ENCODE results near the gene OR7A17.

DNA sequence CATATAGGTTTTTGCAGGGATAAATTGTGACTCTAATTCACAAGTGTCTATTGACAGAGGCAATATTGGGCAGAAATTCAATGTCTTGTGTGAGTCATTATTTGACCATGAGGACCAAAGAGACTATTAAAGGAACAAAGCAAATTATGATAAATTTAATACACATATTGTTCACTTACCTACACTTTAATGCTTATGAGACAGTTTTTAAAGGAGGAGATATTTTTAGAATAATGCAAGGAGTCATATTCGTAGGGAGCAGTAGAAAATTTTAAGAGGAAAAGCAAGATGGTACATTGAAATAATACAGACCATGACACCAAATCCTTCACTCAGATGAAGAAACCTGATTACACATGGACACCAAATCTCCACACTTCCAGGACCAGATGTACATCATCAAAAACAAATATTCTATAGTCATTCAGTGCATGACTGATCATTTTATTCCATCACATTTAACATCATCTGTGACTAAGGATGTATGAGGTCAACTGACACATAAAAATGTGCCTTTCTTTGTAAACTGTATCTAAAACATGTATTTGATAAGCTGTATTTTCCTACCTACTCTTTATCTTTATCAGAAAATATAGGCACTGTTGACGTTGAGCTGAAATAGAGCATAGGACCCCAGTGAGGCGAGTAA lies 4.2 kb upstream of the OR7A17 start:
- TF ChIP-seq, protein P1, sequence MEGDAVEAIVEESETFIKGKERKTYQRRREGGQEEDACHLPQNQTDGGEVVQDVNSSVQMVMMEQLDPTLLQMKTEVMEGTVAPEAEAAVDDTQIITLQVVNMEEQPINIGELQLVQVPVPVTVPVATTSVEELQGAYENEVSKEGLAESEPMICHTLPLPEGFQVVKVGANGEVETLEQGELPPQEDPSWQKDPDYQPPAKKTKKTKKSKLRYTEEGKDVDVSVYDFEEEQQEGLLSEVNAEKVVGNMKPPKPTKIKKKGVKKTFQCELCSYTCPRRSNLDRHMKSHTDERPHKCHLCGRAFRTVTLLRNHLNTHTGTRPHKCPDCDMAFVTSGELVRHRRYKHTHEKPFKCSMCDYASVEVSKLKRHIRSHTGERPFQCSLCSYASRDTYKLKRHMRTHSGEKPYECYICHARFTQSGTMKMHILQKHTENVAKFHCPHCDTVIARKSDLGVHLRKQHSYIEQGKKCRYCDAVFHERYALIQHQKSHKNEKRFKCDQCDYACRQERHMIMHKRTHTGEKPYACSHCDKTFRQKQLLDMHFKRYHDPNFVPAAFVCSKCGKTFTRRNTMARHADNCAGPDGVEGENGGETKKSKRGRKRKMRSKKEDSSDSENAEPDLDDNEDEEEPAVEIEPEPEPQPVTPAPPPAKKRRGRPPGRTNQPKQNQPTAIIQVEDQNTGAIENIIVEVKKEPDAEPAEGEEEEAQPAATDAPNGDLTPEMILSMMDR (IDR thresholded peaks at IDR 0.05): no peak
- no peak for TF ChIP-seq POLR2A (IDR thresholded peaks at IDR 0.05)
